GM19463 (cell line): ENCODE measurements around the gene ROBO3.

ENCODE experiments used
- ATAC-seq: cut with Tn5 transposase; IDR thresholded peaks from one replicate; pipeline ENCODE4 v1.9.1; 2021; ENCODE audit warnings: mild to moderate bottlenecking, moderate library complexity; ENCODE audit not compliant: unreplicated experiment

ROBO3 gene

GRCh38 chr11:124875943-124876817 is 10.9 kb downstream of the ROBO3 start:
- ATAC-seq, result peak; percentile 95

DNA sequence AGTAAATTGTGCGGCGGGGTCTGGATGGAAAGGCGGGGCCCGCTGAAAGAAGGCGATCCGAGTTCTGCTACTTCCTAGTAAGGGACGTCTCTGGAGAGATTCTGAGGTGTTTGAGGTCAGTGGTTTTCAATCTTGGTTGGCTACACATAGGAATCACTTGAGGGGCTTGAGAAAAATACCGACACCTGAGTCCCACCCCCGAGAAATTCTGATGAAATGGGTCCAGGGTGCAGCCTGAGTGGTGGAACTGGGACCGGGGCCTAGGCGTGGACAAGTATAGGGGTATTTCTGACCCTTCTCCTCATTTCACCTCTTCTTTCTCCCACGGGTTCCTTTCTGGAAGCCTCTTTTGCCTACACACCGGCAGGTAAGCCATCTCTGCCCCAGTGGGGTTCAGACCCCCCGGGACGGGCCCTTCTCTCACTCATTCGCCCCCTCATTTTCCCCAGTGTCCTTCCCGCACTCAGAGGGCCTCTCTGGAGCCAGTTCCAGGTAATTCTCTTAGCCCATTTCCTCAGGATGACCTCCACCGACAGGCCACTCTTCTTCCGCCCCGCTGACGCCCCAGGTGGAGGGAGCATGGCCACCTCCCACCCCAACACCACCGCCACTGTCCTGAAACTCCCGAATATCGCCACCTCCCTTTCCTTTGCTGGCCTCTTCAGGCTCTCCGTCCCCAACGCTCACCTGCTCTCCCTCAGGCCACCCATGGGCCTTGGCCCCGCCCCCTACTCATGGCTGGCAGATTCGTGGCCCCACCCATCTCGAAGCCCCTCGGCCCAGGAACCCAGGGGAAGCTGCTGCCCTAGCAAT is 11.8 kb downstream of the ROBO3 start:
- no peak for ATAC-seq

DNA sequence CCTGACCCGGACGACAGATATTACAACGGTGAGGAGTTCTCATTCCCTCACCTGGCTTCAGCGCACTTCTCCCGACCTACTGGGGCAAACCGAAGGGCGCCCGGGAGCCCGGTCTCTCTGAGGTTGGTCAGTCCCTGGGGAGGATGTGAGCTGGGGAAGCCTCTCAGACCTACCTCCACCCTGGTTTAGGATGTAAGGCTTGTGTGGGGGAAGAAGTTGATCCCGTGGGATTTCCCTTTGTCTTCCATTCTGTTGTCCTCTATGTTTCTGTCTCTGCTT is 12.3 kb downstream of the ROBO3 start:
- no peak for ATAC-seq

GRCh38 chr11:124877910-124878758 is 12.9 kb downstream of the ROBO3 start:
- no peak for ATAC-seq

DNA sequence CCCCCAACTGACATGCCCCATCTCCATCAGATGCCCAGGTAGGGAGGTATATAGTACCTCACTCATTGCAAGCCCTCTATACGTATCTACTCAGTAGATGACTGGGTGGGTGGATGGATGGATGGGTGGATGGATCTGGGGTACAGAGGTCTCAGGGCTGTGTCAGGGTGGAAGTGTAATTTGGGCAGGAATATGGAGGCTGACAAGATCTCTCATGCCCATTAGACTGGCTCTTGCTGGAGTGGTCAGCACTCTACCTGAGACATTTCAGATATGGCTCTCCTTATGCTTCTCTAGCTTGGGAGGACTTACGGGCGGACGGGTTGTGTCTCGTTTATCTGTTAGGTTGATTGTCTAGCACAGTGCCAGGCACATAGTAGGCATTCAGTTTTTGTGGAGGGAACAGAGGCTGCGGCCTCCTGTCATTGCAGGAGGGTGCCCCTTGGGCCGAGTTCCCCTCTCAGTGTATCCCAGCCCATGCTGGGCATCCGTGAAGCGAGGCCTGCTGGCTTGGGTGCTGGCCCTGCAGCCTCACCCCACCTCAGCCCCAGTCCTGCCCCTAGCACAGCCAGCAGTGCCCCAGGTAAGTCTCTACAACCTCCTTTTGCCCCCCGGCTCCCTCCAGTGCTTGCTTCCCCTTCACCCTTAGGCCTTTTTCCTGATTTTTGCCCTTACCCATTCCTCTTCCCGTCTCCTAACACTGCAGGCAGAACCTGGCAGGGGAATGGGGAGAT is 13.7 kb downstream of the ROBO3 start:
- no peak for ATAC-seq

DNA sequence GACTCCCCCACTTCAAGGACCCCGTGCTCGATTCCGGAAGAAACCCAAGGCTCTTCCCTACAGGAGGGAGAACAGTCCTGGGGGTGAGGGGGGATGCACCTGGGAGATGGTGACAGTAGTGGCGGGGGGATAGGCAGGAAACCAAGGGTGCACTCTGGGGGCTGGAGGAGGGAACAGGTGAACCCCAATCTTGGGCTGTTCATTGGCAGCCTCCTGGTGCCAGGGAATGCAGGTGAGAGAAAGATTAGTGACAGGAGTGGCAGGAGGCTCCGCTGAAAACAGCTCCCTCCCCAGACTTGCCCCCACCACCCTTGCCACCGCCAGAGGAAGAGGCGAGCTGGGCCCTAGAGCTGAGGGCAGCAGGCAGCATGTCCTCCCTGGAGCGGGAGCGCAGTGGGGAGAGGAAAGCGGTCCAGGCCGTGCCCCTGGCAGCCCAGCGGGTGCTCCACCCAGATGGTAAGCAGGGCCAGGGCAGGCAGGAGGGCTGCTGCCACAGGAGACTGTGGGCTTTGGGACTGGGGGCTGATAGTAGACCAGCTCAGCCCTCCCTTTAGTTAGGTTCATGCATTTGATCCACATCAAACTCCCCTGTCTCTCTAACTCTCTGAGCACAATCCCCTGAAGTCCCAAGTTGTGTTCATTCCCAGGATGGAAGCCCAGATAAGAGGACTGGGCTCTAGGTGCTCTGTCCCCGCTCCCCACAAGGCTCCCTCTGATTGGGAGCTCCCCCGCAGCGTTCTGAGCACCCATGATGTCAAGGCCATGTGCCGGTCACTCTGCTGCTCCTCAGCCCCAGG is 14.5 kb downstream of the ROBO3 start:
- no peak for ATAC-seq

DNA sequence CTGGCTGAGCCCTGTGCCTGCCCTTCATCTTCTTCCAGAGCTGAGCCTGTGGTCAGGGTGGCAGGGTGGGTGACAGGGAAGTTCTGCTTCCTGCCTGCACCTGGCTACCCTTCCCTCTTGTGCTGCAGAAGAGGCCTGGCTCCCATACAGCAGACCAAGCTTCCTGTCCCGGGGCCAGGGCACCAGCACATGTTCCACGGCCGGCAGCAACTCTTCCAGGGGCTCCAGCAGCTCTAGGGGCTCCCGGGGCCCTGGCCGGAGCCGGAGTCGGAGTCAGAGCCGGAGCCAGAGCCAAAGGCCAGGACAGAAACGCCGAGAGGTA is 15.0 kb downstream of the ROBO3 start:
- no peak for ATAC-seq

GRCh38 chr11:124880958-124881357 is 15.7 kb downstream of the ROBO3 start:
- no peak for ATAC-seq

GRCh38 chr11:124882339-124883071 is 17.3 kb downstream of the ROBO3 start:
- ATAC-seq, result no peak

DNA sequence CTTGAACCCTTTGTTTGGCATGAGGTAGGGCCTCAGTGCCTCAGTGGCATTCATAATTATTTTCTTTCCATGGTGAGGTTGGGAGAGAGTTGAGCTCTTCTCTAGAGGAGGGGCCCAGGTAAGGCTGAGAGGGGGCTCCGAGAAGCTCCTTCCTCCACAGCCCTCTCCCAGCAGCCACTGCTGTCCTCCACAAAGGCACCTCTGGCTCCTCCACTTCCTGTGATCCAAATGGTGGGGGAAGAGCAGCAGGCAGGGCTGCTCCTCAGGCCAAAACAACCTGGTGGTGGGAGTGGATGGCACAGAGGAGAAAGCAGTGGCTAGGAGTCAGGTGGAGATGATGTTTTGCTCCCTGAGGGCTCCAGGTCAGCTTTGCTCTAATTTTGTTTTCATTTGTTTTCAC is 19.1 kb downstream of the ROBO3 start:
- no peak for ATAC-seq

GRCh38 chr11:124884869-124885479 is 19.7 kb downstream of the ROBO3 start:
- no peak for ATAC-seq

DNA sequence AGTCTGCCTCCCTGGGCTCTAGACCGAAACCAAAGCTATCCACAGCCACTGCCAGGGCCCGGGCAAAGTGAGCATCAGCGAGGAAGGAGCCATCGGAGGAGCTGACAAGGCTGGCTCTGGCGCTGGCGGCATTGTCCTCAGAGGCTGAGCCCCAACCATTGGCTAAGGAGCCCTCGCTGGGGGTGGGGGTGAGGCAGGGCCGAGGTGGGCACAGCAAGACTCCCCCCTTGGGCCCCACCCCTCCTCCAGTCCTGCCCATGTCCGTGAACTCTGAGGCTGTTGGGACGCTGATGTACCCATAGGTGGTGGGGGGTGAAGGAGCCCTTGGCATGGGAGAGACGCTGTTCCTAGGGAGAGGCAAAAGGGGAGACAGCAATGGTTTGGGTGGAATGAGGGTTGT is 21.2 kb downstream of the ROBO3 start:
- no peak for ATAC-seq

- ATAC-seq, result no peak
Measured at GRCh38 chr11:124886978-124887666, 21.9 kb downstream of the ROBO3 start.

GRCh38 chr11:124887667-124888013 is 22.4 kb downstream of the ROBO3 start:
- ATAC-seq, result no peak

DNA sequence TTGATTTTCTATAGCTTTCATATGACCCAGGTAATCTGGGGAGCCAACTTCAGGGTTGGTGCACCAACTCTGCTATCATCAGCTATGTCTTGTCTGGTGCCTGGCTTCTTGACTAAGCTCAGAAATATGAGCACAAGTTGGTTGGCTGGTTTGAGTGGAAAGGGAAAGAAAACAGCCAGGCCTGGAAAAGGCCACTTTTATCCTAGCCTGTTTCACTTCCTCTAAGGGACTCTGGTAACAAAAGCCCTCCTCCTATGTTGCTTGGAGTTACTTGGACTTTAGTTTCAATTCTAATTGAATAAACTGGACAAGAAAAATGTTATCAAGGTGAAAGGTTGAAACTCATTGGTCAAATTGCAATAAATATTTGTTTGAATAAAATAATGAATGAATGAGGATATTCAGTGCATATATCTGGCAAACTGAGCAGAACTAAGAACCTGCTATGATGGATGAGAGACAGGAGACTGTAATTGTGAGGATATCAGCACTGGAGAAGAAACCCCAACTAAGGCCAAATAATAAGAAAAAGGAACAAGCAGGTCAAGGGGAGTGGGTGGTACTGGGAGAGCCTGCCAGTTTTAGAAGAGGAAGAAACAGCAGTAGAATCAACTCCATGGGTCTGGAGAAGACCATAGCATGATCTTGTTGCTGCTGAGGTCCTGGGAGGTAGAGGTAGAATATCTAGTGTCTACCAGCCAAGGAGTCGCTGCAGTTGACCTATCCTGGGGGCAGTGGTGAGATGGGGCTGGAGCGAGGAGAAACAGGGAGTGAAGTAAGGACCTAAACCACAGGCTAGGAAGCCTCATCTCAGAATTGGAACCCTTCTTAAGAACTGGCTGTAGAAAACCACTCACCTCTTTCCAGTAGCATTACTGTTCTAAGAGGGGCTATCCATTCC is 24.2 kb downstream of the ROBO3 start:
- no peak for ATAC-seq

DNA sequence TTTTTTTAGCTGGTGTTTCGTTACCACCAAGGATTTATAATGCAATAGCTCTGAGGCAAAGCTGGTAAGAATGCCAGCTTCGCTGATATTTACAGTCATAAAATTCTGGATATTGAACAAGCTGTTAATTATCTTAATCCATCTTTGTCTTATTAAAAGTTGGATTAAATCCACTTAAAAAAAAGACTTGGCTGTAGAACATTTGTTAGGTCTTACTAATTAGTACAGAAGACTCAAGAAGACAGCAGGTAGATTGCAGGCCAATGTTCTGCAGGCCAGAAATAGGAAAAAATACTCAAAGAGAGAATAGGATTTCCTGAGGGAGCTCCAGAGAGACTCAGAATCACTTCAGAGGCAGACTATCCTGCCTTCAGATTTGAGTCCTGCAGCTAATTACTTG is 24.9 kb downstream of the ROBO3 start:
- ATAC-seq, result no peak

GRCh38 chr11:124890683-124891372 is 25.6 kb downstream of the ROBO3 start:
- ATAC-seq, result no peak
